Erythroblast (primary cell): ENCODE measurements around the gene COQ3.

Source experiments
- GATA1 ChIP-seq: IDR thresholded peaks from 2 replicates; pipeline ENCODE4 v1.6.1; 2011; ENCODE audit warnings: low read depth, mild to moderate bottlenecking, control low read depth, low read length, moderate library complexity
- POLR2A ChIP-seq: IDR thresholded peaks from 2 replicates; pipeline ENCODE4 v1.6.1; 2011; ENCODE audit warnings: mild to moderate bottlenecking, low read length

GRCh38 chr6:99334526-99335127 lies 59.4 kb downstream of the COQ3 start:
- TF ChIP-seq POLR2A (no peak), GATA1 (no peak)
